ENCODE measurements around the gene S1PR4.
A peak's percentile ranks its signal among the peaks of the same experiment; 100 is the strongest.

Gene S1PR4

DNA sequence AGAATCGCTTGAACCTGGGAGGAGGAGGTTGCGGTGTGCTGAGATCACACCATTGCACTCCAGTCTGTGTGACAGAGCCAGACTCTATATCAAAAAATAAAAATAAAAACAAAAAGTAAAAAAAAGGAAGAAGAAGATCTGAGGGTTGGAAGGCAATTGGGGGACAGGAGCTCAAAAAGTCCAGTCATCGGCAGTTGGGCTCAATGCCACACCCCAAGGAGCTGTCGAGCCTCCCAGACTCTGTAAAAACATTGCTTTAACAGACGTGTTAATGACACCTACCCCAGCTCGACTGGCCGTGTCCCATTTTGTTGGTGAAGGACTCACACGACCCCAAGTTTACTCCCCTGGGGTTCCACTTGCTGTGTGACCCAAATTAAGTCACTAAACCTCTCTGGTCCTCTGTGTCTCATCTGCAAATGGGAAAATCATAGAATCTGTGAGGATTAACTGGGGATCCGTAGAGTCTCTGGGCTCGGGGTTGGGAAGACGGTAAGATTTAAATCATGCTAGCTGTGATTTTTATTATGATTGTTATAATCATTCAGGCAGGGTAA, 35.7 kb upstream of the S1PR4 start:
- H3K9me3 ChIP-seq (ENCODE audit: severe bottlenecking), result peaks cover 2% of the 10 kb centered on the region
- DNase-seq, result no peak
- no peak overlapping the region for H3K4me3 ChIP-seq (ENCODE audit: low read depth, low read length)
- no peaks in the 10 kb centered on the region for H3K27me3 ChIP-seq (ENCODE audit: insufficient read depth, low read depth, severe bottlenecking)
- no peak for TF ChIP-seq CTCF (IDR thresholded peaks at IDR 0.05; ENCODE audit: low read depth, low read length)
- no peak overlapping the region for H3K27ac ChIP-seq
- no peaks in the 10 kb centered on the region for H3K36me3 ChIP-seq

DNA sequence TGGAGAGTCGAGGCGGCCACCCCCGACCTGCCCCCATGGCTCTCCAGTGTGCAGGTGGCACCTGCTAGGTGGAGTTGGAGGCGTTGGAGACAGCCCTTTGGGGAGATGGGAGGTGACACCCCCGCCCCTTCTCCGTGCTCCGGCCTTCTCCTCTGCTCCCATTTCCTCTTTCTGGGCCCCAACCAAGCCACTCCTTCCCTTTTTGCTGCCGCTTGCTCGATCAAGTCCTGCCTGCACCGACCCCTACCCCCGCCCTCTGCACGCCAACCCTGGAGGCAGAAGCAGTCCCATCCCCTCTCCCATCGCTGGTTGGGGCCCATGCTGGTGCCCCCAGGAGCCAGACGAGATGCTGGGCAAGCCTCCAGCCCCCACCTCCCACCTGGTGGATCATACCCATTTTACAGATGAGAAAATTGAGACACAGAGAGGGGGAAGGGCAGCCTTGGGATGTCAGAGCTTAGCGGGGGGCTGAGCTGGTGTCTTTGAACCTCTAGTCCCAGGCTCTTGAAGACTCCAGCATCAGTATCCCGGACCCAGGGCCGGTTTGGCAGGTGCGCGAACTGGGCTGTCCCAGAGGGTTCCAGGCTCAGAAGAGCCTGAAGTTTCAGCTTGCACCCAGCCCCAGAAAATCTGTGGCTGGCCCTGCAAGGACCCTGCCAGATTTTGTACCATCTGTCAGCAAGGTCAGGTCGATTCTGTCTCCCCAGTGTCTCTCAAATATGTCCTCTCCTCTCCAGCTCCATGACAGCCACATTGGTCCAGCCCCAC, 32.5 kb upstream of the S1PR4 start:
- no peaks in the 10 kb centered on the region for H3K9me3 ChIP-seq (ENCODE audit: severe bottlenecking)
- no peak overlapping the region for H3K27ac ChIP-seq
- no peaks in the 10 kb centered on the region for H3K36me3 ChIP-seq
- TF ChIP-seq CTCF (IDR thresholded peaks at IDR 0.05; ENCODE audit: low read depth, low read length), result no peak
- no peak overlapping the region for H3K4me3 ChIP-seq (ENCODE audit: low read depth, low read length)
- no peaks in the 10 kb centered on the region for H3K27me3 ChIP-seq (ENCODE audit: insufficient read depth, low read depth, severe bottlenecking)
- no peak for DNase-seq

GRCh38 chr19:3146677-3147100, 31.9 kb upstream of the S1PR4 start:
- peak; percentile 63 for DNase-seq
- no peaks in the 10 kb centered on the region for H3K27me3 ChIP-seq (ENCODE audit: insufficient read depth, low read depth, severe bottlenecking)
- no peak overlapping the region for H3K4me3 ChIP-seq (ENCODE audit: low read depth, low read length)
- H3K36me3 ChIP-seq, result no peaks in the 10 kb centered on the region
- peak; percentile 96 for TF ChIP-seq CTCF (IDR thresholded peaks at IDR 0.05; ENCODE audit: low read depth, low read length)
- H3K9me3 ChIP-seq (ENCODE audit: severe bottlenecking), result no peaks in the 10 kb centered on the region
- no peak overlapping the region for H3K27ac ChIP-seq

DNA sequence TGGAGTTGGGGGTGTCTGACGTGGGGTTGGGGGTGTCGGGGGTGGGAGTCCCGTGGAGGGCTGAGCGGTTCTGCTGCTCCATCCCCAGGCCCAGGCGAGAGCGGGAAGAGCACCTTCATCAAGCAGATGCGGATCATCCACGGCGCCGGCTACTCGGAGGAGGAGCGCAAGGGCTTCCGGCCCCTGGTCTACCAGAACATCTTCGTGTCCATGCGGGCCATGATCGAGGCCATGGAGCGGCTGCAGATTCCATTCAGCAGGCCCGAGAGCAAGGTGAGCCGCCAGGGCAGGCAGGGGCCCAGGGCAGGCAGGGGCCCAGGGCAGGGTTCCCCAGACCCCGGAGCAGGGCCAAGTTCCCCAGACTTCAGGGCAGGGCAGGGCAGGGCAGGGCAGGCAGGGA, 30.1 kb upstream of the S1PR4 start:
- no peaks in the 10 kb centered on the region for H3K27me3 ChIP-seq (ENCODE audit: insufficient read depth, low read depth, severe bottlenecking)
- DNase-seq, result no peak
- H3K4me3 ChIP-seq (ENCODE audit: low read depth, low read length), result no peak overlapping the region
- no peaks in the 10 kb centered on the region for H3K36me3 ChIP-seq
- H3K27ac ChIP-seq, result no peak overlapping the region
- H3K9me3 ChIP-seq (ENCODE audit: severe bottlenecking), result no peaks in the 10 kb centered on the region
- TF ChIP-seq CTCF (IDR thresholded peaks at IDR 0.05; ENCODE audit: low read depth, low read length), result no peak

GRCh38 chr19:3149089-3149488, 29.5 kb upstream of the S1PR4 start:
- no peak for DNase-seq
- no peak for TF ChIP-seq CTCF (IDR thresholded peaks at IDR 0.05; ENCODE audit: low read depth, low read length)
- Histone ChIP-seq H3K27me3 (ENCODE audit: insufficient read depth, low read depth, severe bottlenecking) (no peaks in the 10 kb centered on the region), H3K4me3 (ENCODE audit: low read depth, low read length) (no peak overlapping the region), H3K27ac (no peak overlapping the region), H3K36me3 (no peaks in the 10 kb centered on the region), H3K9me3 (ENCODE audit: severe bottlenecking) (no peaks in the 10 kb centered on the region)
